SU-DHL-6 (cell line): ENCODE data around the gene CCDC68.

Experiments
- CTCF ChIP-seq: fragments of 200-600 bp; sonication (generic); IDR thresholded peaks from one replicate; pipeline ENCODE4 v1.5.1; 2017; ENCODE audit warnings: antibody characterized with exemption, mild to moderate bottlenecking, low read length, moderate library complexity; ENCODE audit not compliant: insufficient read depth, poor library complexity, severe bottlenecking
- EZH2phosphoT487 ChIP-seq: fragments of 200-600 bp; sonication (generic), shearing (Covaris generic); conservative IDR thresholded peaks from 2 replicates; pipeline ENCODE4 v1.6.1; 2018; ENCODE audit warnings: mild to moderate bottlenecking, antibody characterized with exemption, low read length, moderate library complexity, mixed read lengths

DNA sequence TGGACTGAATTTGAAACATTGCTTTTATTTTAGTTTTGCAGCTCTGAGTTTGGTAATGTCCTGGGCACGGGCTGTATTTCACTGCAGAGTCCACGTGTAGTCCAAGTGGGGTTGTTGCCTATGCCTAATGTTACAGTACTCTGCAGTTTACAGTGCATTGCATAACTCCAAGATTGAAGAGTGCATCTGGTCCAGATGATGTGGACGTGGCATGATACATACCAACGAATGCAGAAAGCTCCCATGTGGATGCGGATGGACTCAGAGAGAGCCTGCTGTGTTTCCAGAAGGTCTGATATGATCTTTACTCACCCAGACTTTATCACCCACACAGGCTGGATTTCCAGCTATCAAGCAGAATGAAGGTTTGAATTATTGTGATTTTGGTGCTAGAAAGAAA, 44.4 kb upstream of the CCDC68 start:
- no peak for TF ChIP-seq CTCF
- TF ChIP-seq EZH2phosphoT487: no peak
